Neutrophil (primary cell): Measurements from ENCODE around the gene PATZ1.
A peak's percentile ranks its signal among the peaks of the same experiment; 100 is the strongest.

Source experiments
- H3K27ac ChIP-seq: fragments of 200-600 bp; sonication (generic); 2 replicates; pipeline ENCODE4 v1.5.1; 2016; ENCODE audit warnings: mild to moderate bottlenecking, moderate library complexity
- H3K27me3 ChIP-seq: fragments of 200-600 bp; sonication (generic); 2 replicates; pipeline ENCODE4 v1.6.0; 2016; ENCODE audit warnings: mild to moderate bottlenecking
- H3K36me3 ChIP-seq: fragments of 200-600 bp; sonication (generic); 2 replicates; pipeline ENCODE4 v1.5.1; 2017
- H3K4me1 ChIP-seq, 2 experiments: fragments of 200-600 bp in 1 of 2; sonication (generic) in 1 of 2; 1 replicate in 1 of 2; 2 replicates in 1 of 2; pipeline versions ENCODE4 v1.5.1 to v1.6.1; 2013 to 2016; ENCODE audit warnings: low read depth in 1 of 2, low read length in 1 of 2, mild to moderate bottlenecking in 1 of 2, moderate library complexity in 1 of 2; ENCODE audit not compliant: control insufficient read depth in 1 of 2, insufficient read depth in 1 of 2
- H3K4me3 ChIP-seq, 2 experiments: fragments of 200-600 bp in 1 of 2; sonication (generic) in 1 of 2; 1 replicate in 1 of 2; 2 replicates in 1 of 2; pipeline ENCODE4 v1.5.1; 2013 to 2016; ENCODE audit warnings: low read depth in 1 of 2, low read length in 1 of 2, mild to moderate bottlenecking in 1 of 2, moderate library complexity in 1 of 2
- H3K9me3 ChIP-seq: fragments of 200-600 bp; sonication (generic); 2 replicates; pipeline ENCODE4 v1.5.1; 2016
- CTCF ChIP-seq: fragments of 200-600 bp; sonication (generic); IDR thresholded peaks from 2 replicates; pipeline ENCODE4 v1.5.1; 2016; ENCODE audit warnings: antibody characterized with exemption

The PATZ1 gene

GRCh38 chr22:31288496-31289240, 57.5 kb downstream of the PATZ1 start:
- H3K4me1 ChIP-seq, result peaks cover 52 to 59% of the 10 kb centered on the region in 2 experiments
- no peak for TF ChIP-seq CTCF
- H3K27ac ChIP-seq, result peak overlapping the region; percentile 99
- no peaks in the 10 kb centered on the region for H3K9me3 ChIP-seq
- peaks cover 27% of the 10 kb centered on the region for H3K27me3 ChIP-seq
- H3K36me3 ChIP-seq, result peaks cover 17% of the 10 kb centered on the region
- H3K4me3 ChIP-seq, result peak overlapping the region; percentile 87

DNA sequence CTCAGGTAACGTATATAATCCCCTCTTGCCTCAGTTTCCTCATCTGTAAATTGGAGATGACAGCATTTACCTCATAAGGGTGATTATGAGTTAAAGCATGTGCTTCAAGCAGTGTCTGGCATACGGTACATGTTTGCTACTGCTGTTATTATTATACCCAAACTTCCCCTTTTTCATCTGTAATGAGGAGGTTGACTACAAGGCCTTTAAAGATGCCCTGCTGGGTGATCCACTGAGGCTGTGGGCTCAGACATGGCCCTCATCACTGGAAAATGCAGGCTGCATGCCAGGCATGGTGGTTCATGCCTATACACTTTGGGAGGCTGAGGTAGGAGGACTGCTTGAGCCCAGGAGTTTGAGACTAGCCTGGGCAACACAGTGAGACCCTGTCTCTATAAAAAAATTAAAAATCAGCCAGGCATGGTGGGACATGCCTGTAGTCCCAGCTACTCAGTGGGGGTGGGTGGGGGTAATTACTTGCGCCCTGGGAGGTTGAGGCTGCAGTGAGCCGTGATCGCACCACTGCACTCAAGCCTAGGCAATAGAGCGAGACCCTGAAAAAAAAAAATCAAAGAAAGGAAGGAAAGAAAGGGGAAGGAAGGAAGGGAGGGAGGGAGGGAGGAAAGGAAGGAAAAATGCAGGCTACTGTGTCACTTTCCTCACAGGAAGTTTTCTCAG, 58.2 kb downstream of the PATZ1 start:
- peaks cover 21% of the 10 kb centered on the region for H3K27me3 ChIP-seq
- peaks cover 52 to 59% of the 10 kb centered on the region in 2 experiments for H3K4me1 ChIP-seq
- H3K27ac ChIP-seq, result peak overlapping the region; percentile 99
- peak overlapping the region in 1 of 2 experiments; percentile 87 for H3K4me3 ChIP-seq
- H3K9me3 ChIP-seq, result no peaks in the 10 kb centered on the region
- peaks cover 23% of the 10 kb centered on the region for H3K36me3 ChIP-seq
- no peak for TF ChIP-seq CTCF

- peaks cover 8% of the 10 kb centered on the region for H3K27me3 ChIP-seq
- peaks cover 36% of the 10 kb centered on the region for H3K36me3 ChIP-seq
- TF ChIP-seq CTCF, result no peak
- peaks cover 40 to 49% of the 10 kb centered on the region in 2 experiments for H3K4me1 ChIP-seq
- peak overlapping the region; percentile 55 for H3K27ac ChIP-seq
- no peaks in the 10 kb centered on the region for H3K9me3 ChIP-seq
- H3K4me3 ChIP-seq, result no peak overlapping the region
Measured at GRCh38 chr22:31286360-31287255, 59.5 kb downstream of the PATZ1 start.

GRCh38 chr22:31284281-31285155, 61.6 kb downstream of the PATZ1 start:
- Histone ChIP-seq H3K4me3 (no peak overlapping the region), H3K27me3 (no peaks in the 10 kb centered on the region), H3K27ac (peak overlapping the region; percentile 65), H3K9me3 (peaks cover under 1% of the 10 kb centered on the region), H3K36me3 (peaks cover 57% of the 10 kb centered on the region), H3K4me1 (peaks cover 23 to 31% of the 10 kb centered on the region in 2 experiments)
- TF ChIP-seq CTCF, result no peak
